ENCODE measurements around the gene PITPNC1. TPM values are rescaled to one million over a fixed set of nuclear protein-coding genes. Genes with fewer than 3 reads are reported as not detected.

Gene PITPNC1
- total RNA-seq, 1 donor from 2014 or later = 12.4 TPM

DNA sequence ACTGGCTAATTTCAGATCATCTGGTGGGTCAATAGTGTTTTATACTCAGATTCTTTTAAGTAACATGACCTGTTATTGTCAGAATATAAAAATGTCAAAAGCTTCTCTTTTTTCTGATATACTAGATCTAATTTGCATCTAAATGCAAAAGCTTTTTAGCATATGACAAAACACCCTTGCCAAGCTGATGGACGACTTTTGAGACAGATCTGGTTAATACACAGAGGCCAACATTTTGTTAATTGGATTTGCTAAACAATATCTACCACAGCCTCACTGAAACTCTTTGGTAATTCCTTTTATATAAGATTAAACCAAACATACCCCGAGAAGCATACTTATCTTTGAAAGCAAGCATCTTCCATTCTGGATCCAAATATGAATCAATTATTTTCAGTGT, 330.4 kb downstream of the PITPNC1 start:
- no peak overlapping the region for H3K4me3 ChIP-seq (ENCODE audit: insufficient read depth, low read depth, low read length)
- H3K9me3 ChIP-seq (ENCODE audit: insufficient read depth, low read depth, low read length) = no peaks in the 10 kb centered on the region
- Mint-ChIP-seq H3K9me3 (ENCODE audit: unreplicated experiment) (no peaks in the 10 kb centered on the region), H3K4me3 (ENCODE audit: unreplicated experiment) (no peak overlapping the region), H3K36me3 (ENCODE audit: low read depth, unreplicated experiment) (no peaks in the 10 kb centered on the region), H3K27ac (ENCODE audit: unreplicated experiment) (no peak overlapping the region), H3K4me1 (ENCODE audit: low read depth, unreplicated experiment) (no peaks in the 10 kb centered on the region), H3K27me3 (ENCODE audit: low read depth, unreplicated experiment) (no peaks in the 10 kb centered on the region)
- H4K20me1 ChIP-seq (ENCODE audit: insufficient read depth, low read length) = no peaks in the 10 kb centered on the region
- DNase-seq (ENCODE audit: low read depth) = no peak
- no peak overlapping the region for H2AFZ ChIP-seq (ENCODE audit: low read depth, low read length)
- no peak overlapping the region for H3K27ac ChIP-seq (ENCODE audit: low read depth, low read length)
- TF ChIP-seq, protein P1, sequence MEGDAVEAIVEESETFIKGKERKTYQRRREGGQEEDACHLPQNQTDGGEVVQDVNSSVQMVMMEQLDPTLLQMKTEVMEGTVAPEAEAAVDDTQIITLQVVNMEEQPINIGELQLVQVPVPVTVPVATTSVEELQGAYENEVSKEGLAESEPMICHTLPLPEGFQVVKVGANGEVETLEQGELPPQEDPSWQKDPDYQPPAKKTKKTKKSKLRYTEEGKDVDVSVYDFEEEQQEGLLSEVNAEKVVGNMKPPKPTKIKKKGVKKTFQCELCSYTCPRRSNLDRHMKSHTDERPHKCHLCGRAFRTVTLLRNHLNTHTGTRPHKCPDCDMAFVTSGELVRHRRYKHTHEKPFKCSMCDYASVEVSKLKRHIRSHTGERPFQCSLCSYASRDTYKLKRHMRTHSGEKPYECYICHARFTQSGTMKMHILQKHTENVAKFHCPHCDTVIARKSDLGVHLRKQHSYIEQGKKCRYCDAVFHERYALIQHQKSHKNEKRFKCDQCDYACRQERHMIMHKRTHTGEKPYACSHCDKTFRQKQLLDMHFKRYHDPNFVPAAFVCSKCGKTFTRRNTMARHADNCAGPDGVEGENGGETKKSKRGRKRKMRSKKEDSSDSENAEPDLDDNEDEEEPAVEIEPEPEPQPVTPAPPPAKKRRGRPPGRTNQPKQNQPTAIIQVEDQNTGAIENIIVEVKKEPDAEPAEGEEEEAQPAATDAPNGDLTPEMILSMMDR (IDR thresholded peaks at IDR 0.05; ENCODE audit: insufficient read depth, low read depth, low read length) = no peak
- no peak for TF ChIP-seq EZH2 (IDR thresholded peaks at IDR 0.05; ENCODE audit: insufficient read depth, low read length)
- no peak overlapping the region for H3K4me2 ChIP-seq (ENCODE audit: low read length)
- H3K79me2 ChIP-seq (ENCODE audit: insufficient read depth, low read length) = no peaks in the 10 kb centered on the region
- no peaks in the 10 kb centered on the region for H3K4me1 ChIP-seq (ENCODE audit: insufficient read depth, low read length)
- H3K27me3 ChIP-seq (ENCODE audit: insufficient read depth, low read length) = no peaks in the 10 kb centered on the region
- no peak for FAIRE-seq
- no peak overlapping the region for H3K9ac ChIP-seq (ENCODE audit: low read length)
- H3K36me3 ChIP-seq (ENCODE audit: insufficient read depth, low read length) = no peaks in the 10 kb centered on the region

DNA sequence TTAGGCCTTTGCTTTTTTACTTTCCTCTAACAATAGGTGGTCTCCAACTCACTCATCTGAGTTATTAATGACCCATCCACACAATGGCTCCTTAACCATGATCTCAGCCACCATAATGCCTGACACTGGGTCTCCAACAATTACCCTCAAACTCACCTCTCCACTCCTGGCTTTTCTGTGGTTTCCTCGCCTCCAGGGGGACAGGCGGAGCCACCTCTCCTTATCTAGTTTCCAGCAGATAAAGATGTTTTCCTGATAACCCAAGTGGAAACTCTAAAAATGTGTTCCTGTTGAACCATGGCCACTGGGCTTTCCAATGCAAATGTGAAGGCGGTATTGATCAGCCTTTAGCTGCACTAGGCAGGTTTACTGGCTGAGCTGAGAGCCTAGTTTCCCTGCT, 331.3 kb downstream of the PITPNC1 start:
- Histone ChIP-seq H4K20me1 (ENCODE audit: insufficient read depth, low read length) (no peaks in the 10 kb centered on the region), H3K4me1 (ENCODE audit: insufficient read depth, low read length) (no peaks in the 10 kb centered on the region), H3K9me3 (ENCODE audit: insufficient read depth, low read depth, low read length) (no peaks in the 10 kb centered on the region), H3K4me2 (ENCODE audit: low read length) (no peak overlapping the region), H3K36me3 (ENCODE audit: insufficient read depth, low read length) (no peaks in the 10 kb centered on the region), H3K27me3 (ENCODE audit: insufficient read depth, low read length) (no peaks in the 10 kb centered on the region), H3K27ac (ENCODE audit: low read depth, low read length) (no peak overlapping the region), H3K9ac (ENCODE audit: low read length) (no peak overlapping the region), H2AFZ (ENCODE audit: low read depth, low read length) (no peak overlapping the region), H3K4me3 (ENCODE audit: insufficient read depth, low read depth, low read length) (no peak overlapping the region), H3K79me2 (ENCODE audit: insufficient read depth, low read length) (no peaks in the 10 kb centered on the region)
- FAIRE-seq (no peak), DNase-seq (ENCODE audit: low read depth) (no peak)
- no peaks in the 10 kb centered on the region for H3K36me3 Mint-ChIP-seq (ENCODE audit: low read depth, unreplicated experiment)
- no peak overlapping the region for H3K4me3 Mint-ChIP-seq (ENCODE audit: unreplicated experiment)
- no peaks in the 10 kb centered on the region for H3K9me3 Mint-ChIP-seq (ENCODE audit: unreplicated experiment)
- TF ChIP-seq EZH2 (IDR thresholded peaks at IDR 0.05; ENCODE audit: insufficient read depth, low read length) = no peak
- no peak overlapping the region for H3K27ac Mint-ChIP-seq (ENCODE audit: unreplicated experiment)
- no peaks in the 10 kb centered on the region for H3K4me1 Mint-ChIP-seq (ENCODE audit: low read depth, unreplicated experiment)
- no peaks in the 10 kb centered on the region for H3K27me3 Mint-ChIP-seq (ENCODE audit: low read depth, unreplicated experiment)

DNA sequence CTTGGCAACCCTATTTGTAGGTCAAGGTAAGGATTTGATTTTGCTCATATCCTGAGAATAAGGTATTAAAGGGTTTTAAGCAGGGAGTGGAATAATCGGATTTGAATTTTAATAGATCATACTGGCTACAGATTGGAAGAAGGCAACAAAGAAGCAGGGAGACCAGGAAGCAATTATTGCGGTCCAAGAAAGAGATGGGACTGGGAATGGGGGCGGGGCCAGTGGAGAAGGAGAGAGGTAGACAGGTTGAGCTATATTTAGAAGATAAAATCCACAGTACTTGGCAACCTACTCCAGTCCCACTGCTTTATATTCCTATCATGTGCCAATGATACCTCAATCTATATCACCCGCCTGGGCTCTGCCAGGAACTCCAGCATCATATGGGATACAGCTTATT, 334.8 kb downstream of the PITPNC1 start:
- FAIRE-seq (no peak), DNase-seq (ENCODE audit: low read depth) (no peak)
- Mint-ChIP-seq H3K9me3 (ENCODE audit: unreplicated experiment) (no peaks in the 10 kb centered on the region), H3K4me1 (ENCODE audit: low read depth, unreplicated experiment) (peaks cover 2% of the 10 kb centered on the region), H3K4me3 (ENCODE audit: unreplicated experiment) (no peak overlapping the region), H3K27ac (ENCODE audit: unreplicated experiment) (no peak overlapping the region), H3K27me3 (ENCODE audit: low read depth, unreplicated experiment) (no peaks in the 10 kb centered on the region), H3K36me3 (ENCODE audit: low read depth, unreplicated experiment) (no peaks in the 10 kb centered on the region)
- TF ChIP-seq, protein P1 (IDR thresholded peaks at IDR 0.05; ENCODE audit: insufficient read depth, low read depth, low read length) = no peak
- TF ChIP-seq EZH2 (IDR thresholded peaks at IDR 0.05; ENCODE audit: insufficient read depth, low read length) = no peak
- Histone ChIP-seq H3K4me1 (ENCODE audit: insufficient read depth, low read length) (peaks cover 1% of the 10 kb centered on the region), H3K4me3 (ENCODE audit: insufficient read depth, low read depth, low read length) (no peak overlapping the region), H3K9ac (ENCODE audit: low read length) (no peak overlapping the region), H2AFZ (ENCODE audit: low read depth, low read length) (no peak overlapping the region), H4K20me1 (ENCODE audit: insufficient read depth, low read length) (no peaks in the 10 kb centered on the region), H3K79me2 (ENCODE audit: insufficient read depth, low read length) (no peaks in the 10 kb centered on the region), H3K36me3 (ENCODE audit: insufficient read depth, low read length) (no peaks in the 10 kb centered on the region), H3K4me2 (ENCODE audit: low read length) (no peak overlapping the region), H3K27me3 (ENCODE audit: insufficient read depth, low read length) (no peaks in the 10 kb centered on the region), H3K9me3 (ENCODE audit: insufficient read depth, low read depth, low read length) (no peaks in the 10 kb centered on the region), H3K27ac (ENCODE audit: low read depth, low read length) (no peak overlapping the region)
